GM12873 (cell line): ENCODE measurements around the gene MOCS3.

Experiments
- CTCF ChIP-seq: IDR thresholded peaks from 2 replicates; pipeline ENCODE4 v1.5.1; 2012; ENCODE audit warnings: low read depth, mild to moderate bottlenecking, moderate library complexity, low read length, control low read depth; ENCODE audit not compliant: insufficient read depth; ENCODE audit errors: missing control alignments

MOCS3 gene

GRCh38 chr20:50983321-50983720, 24.7 kb downstream of the MOCS3 start:
- no peak for TF ChIP-seq CTCF

GRCh38 chr20:50987493-50988210, 29.0 kb downstream of the MOCS3 start:
- peak; percentile 94 for TF ChIP-seq CTCF

GRCh38 chr20:50991076-50991475, 32.5 kb downstream of the MOCS3 start:
- TF ChIP-seq CTCF = no peak

- no peak for TF ChIP-seq CTCF
Measured at GRCh38 chr20:50992336-50992732, 33.7 kb downstream of the MOCS3 start.

- TF ChIP-seq CTCF = peak; percentile 71
Measured at GRCh38 chr20:50992733-50993457, 34.3 kb downstream of the MOCS3 start.

- TF ChIP-seq CTCF = no peak
Measured at GRCh38 chr20:50993876-50994275, 35.3 kb downstream of the MOCS3 start.

GRCh38 chr20:50995506-50995905, 36.9 kb downstream of the MOCS3 start:
- TF ChIP-seq CTCF = no peak
